ENCODE results near the gene CCDC116.
"Not testable (repeated sequence)": the region's sequence is repeated elsewhere in the genome, so short reads cannot be mapped to it uniquely, and the experiment has no call there.

Gene CCDC116

GRCh38 chr22:21677606-21678443, 45.3 kb downstream of the CCDC116 start:
- no CpG with 5 or more reads among the region's 15 CpGs for WGBS, 2 donors (ENCODE audit: extremely low coverage in 2 of 2, insufficient read length in 2 of 2, insufficient replicate concordance in 1 of 2)
- H4K91ac ChIP-seq (ENCODE audit: low read depth, low read length, poor library complexity): no peak overlapping the region
- no peak overlapping the region for H3K4ac ChIP-seq (ENCODE audit: low read length)
- peaks cover 19 to 54% of the 10 kb centered on the region in 2 donors for H3K36me3 ChIP-seq (replicated peaks in 1 of 2; ENCODE audit: control insufficient read depth in 2 of 2, insufficient read depth in 2 of 2, low read length in 2 of 2)
- H3K27ac ChIP-seq (replicated peaks; ENCODE audit: low read length): no peak overlapping the region
- no peak overlapping the region for H3K14ac ChIP-seq (ENCODE audit: low read length)
- H2BK12ac ChIP-seq (ENCODE audit: low read length): peak overlapping the region; percentile 73
- H3K4me3 ChIP-seq (ENCODE audit: low read length in 2 of 2): peak overlapping the region in 1 of 2 donors; percentile 5
- H3K18ac ChIP-seq (ENCODE audit: low read length): no peak overlapping the region
- H2BK120ac ChIP-seq (ENCODE audit: low read depth, low read length): no peak overlapping the region
- H3K27me3 ChIP-seq (ENCODE audit: control insufficient read depth in 3 of 3, insufficient read depth in 3 of 3, low read depth in 1 of 3, low read length in 3 of 3): no peaks in the 10 kb centered on the region
- no peak overlapping the region for H3K4me2 ChIP-seq (ENCODE audit: insufficient read depth, low read length, poor library complexity, severe bottlenecking)
- no peak for DNase-seq (ENCODE audit: low spot score)
- H2BK5ac ChIP-seq (ENCODE audit: low read length): no peak overlapping the region
- H4K8ac ChIP-seq (ENCODE audit: low read depth, low read length): no peak overlapping the region
- peak overlapping the region; percentile 98 for H3K23ac ChIP-seq (ENCODE audit: low read depth, low read length, poor library complexity)
- no peak overlapping the region for H2AK5ac ChIP-seq (ENCODE audit: low read depth, low read length)
- H3K9ac ChIP-seq (ENCODE audit: low read depth, low read length, poor library complexity): peak overlapping the region; percentile 30
- no peaks in the 10 kb centered on the region for H3K79me1 ChIP-seq (ENCODE audit: low read depth, low read length)
- H2AFZ ChIP-seq (ENCODE audit: low read length): no peak overlapping the region
- peaks cover 0 to 6% of the 10 kb centered on the region in 2 donors for H3K9me3 ChIP-seq (replicated peaks in 1 of 2; ENCODE audit: control insufficient read depth in 2 of 2, insufficient read depth in 1 of 2, low read depth in 1 of 2, low read length in 2 of 2)
- H2BK15ac ChIP-seq (ENCODE audit: low read length): no peak overlapping the region
- H3K4me1 ChIP-seq (ENCODE audit: control insufficient read depth in 2 of 2, insufficient read depth in 1 of 2, low read depth in 1 of 2, low read length in 2 of 2): peaks cover 2% of the 10 kb centered on the region in 2 donors

GRCh38 chr22:21678842-21679241, 46.3 kb downstream of the CCDC116 start:
- H3K4me1 ChIP-seq (ENCODE audit: control insufficient read depth in 2 of 2, insufficient read depth in 1 of 2, low read depth in 1 of 2, low read length in 2 of 2); DNase-seq (ENCODE audit: low spot score); H3K9me3 ChIP-seq (replicated peaks in 1 of 2; ENCODE audit: control insufficient read depth in 2 of 2, insufficient read depth in 1 of 2, low read depth in 1 of 2, low read length in 2 of 2); H2BK120ac ChIP-seq (ENCODE audit: low read depth, low read length); H3K4me2 ChIP-seq (ENCODE audit: insufficient read depth, low read length, poor library complexity, severe bottlenecking); H3K79me1 ChIP-seq (ENCODE audit: low read depth, low read length); H3K14ac ChIP-seq (ENCODE audit: low read length); H3K9ac ChIP-seq (ENCODE audit: low read depth, low read length, poor library complexity); H4K91ac ChIP-seq (ENCODE audit: low read depth, low read length, poor library complexity); H3K18ac ChIP-seq (ENCODE audit: low read length); H3K4me3 ChIP-seq (ENCODE audit: low read length in 2 of 2); H2BK12ac ChIP-seq (ENCODE audit: low read length); H3K27me3 ChIP-seq (ENCODE audit: control insufficient read depth in 3 of 3, insufficient read depth in 3 of 3, low read depth in 1 of 3, low read length in 3 of 3); H3K27ac ChIP-seq (replicated peaks; ENCODE audit: low read length); H3K4ac ChIP-seq (ENCODE audit: low read length); H2BK5ac ChIP-seq (ENCODE audit: low read length); H2AFZ ChIP-seq (ENCODE audit: low read length); H2AK5ac ChIP-seq (ENCODE audit: low read depth, low read length); H3K23ac ChIP-seq (ENCODE audit: low read depth, low read length, poor library complexity); H4K8ac ChIP-seq (ENCODE audit: low read depth, low read length); H2BK15ac ChIP-seq (ENCODE audit: low read length): not testable (repeated sequence)
- H3K36me3 ChIP-seq (replicated peaks in 1 of 2; ENCODE audit: control insufficient read depth in 2 of 2, insufficient read depth in 2 of 2, low read length in 2 of 2): peaks cover 19 to 52% of the 10 kb centered on the region in 2 donors
- no CpG with 5 or more reads among the region's 12 CpGs for WGBS, 2 donors (ENCODE audit: extremely low coverage in 2 of 2, insufficient read length in 2 of 2, insufficient replicate concordance in 1 of 2)

DNA sequence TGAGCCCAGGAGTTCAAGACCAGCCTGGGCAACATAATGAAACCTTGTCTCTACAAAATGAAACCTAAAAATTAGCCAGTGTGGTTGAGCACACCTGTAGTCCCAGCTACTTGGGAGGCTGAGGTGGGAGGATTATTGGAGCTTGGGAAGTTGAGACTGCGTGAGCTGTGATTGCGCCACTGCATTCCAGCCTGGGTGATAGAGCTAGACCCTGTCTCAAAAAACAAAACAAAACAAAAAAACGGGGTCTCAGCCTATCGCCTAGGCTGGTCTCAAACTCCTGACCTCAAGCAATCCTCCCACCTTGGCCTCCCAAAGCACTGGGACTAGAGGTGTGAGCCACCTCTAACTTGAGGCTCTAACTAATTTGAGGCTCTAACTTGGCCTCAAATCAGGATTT, 46.8 kb downstream of the CCDC116 start:
- DNase-seq (ENCODE audit: low spot score): no peak
- Histone ChIP-seq H3K14ac (ENCODE audit: low read length) (no peak overlapping the region), H3K18ac (ENCODE audit: low read length) (no peak overlapping the region), H3K27me3 (ENCODE audit: control insufficient read depth in 3 of 3, insufficient read depth in 3 of 3, low read depth in 1 of 3, low read length in 3 of 3) (no peaks in the 10 kb centered on the region), H2BK12ac (ENCODE audit: low read length) (no peak overlapping the region), H2AK5ac (ENCODE audit: low read depth, low read length) (no peak overlapping the region), H4K8ac (ENCODE audit: low read depth, low read length) (no peak overlapping the region), H3K4me2 (ENCODE audit: insufficient read depth, low read length, poor library complexity, severe bottlenecking) (no peak overlapping the region), H3K4me1 (ENCODE audit: control insufficient read depth in 2 of 2, insufficient read depth in 1 of 2, low read depth in 1 of 2, low read length in 2 of 2) (peaks cover 2% of the 10 kb centered on the region in 2 donors), H3K23ac (ENCODE audit: low read depth, low read length, poor library complexity) (no peak overlapping the region), H3K27ac (replicated peaks; ENCODE audit: low read length) (no peak overlapping the region), H2BK15ac (ENCODE audit: low read length) (no peak overlapping the region), H3K9ac (ENCODE audit: low read depth, low read length, poor library complexity) (no peak overlapping the region), H2AFZ (ENCODE audit: low read length) (no peak overlapping the region), H3K4ac (ENCODE audit: low read length) (no peak overlapping the region), H4K91ac (ENCODE audit: low read depth, low read length, poor library complexity) (no peak overlapping the region), H3K36me3 (replicated peaks in 1 of 2; ENCODE audit: control insufficient read depth in 2 of 2, insufficient read depth in 2 of 2, low read length in 2 of 2) (peaks cover 19 to 47% of the 10 kb centered on the region in 2 donors), H3K9me3 (replicated peaks in 1 of 2; ENCODE audit: control insufficient read depth in 2 of 2, insufficient read depth in 1 of 2, low read depth in 1 of 2, low read length in 2 of 2) (peaks cover 0 to 6% of the 10 kb centered on the region in 2 donors), H2BK5ac (ENCODE audit: low read length) (no peak overlapping the region), H2BK120ac (ENCODE audit: low read depth, low read length) (no peak overlapping the region), H3K4me3 (ENCODE audit: low read length in 2 of 2) (no peak overlapping the region), H3K79me1 (ENCODE audit: low read depth, low read length) (no peaks in the 10 kb centered on the region)
- no CpG with 5 or more reads among the region's 4 CpGs for WGBS, 2 donors (ENCODE audit: extremely low coverage in 2 of 2, insufficient read length in 2 of 2, insufficient replicate concordance in 1 of 2)

- H3K27me3 ChIP-seq (ENCODE audit: control insufficient read depth in 3 of 3, insufficient read depth in 3 of 3, low read depth in 1 of 3, low read length in 3 of 3): no peaks in the 10 kb centered on the region
- no peak overlapping the region for H3K27ac ChIP-seq (replicated peaks; ENCODE audit: low read length)
- no peak overlapping the region for H2BK12ac ChIP-seq (ENCODE audit: low read length)
- no CpG with 5 or more reads among the region's 21 CpGs for WGBS, 2 donors (ENCODE audit: extremely low coverage in 2 of 2, insufficient read length in 2 of 2, insufficient replicate concordance in 1 of 2)
- no peak overlapping the region for H3K4me2 ChIP-seq (ENCODE audit: insufficient read depth, low read length, poor library complexity, severe bottlenecking)
- H2BK5ac ChIP-seq (ENCODE audit: low read length): no peak overlapping the region
- H2AFZ ChIP-seq (ENCODE audit: low read length): no peak overlapping the region
- H2AK5ac ChIP-seq (ENCODE audit: low read depth, low read length): no peak overlapping the region
- no peak overlapping the region for H2BK120ac ChIP-seq (ENCODE audit: low read depth, low read length)
- peaks cover 0 to 4% of the 10 kb centered on the region in 2 donors for H3K9me3 ChIP-seq (replicated peaks in 1 of 2; ENCODE audit: control insufficient read depth in 2 of 2, insufficient read depth in 1 of 2, low read depth in 1 of 2, low read length in 2 of 2)
- no peak overlapping the region for H3K4ac ChIP-seq (ENCODE audit: low read length)
- H2BK15ac ChIP-seq (ENCODE audit: low read length): no peak overlapping the region
- H3K79me1 ChIP-seq (ENCODE audit: low read depth, low read length): no peaks in the 10 kb centered on the region
- H3K23ac ChIP-seq (ENCODE audit: low read depth, low read length, poor library complexity): peak overlapping the region; percentile 43
- H3K36me3 ChIP-seq (replicated peaks in 1 of 2; ENCODE audit: control insufficient read depth in 2 of 2, insufficient read depth in 2 of 2, low read length in 2 of 2): peaks cover 13 to 49% of the 10 kb centered on the region in 2 donors
- H4K8ac ChIP-seq (ENCODE audit: low read depth, low read length): no peak overlapping the region
- peak overlapping the region; percentile 77 for H3K9ac ChIP-seq (ENCODE audit: low read depth, low read length, poor library complexity)
- no peak overlapping the region for H4K91ac ChIP-seq (ENCODE audit: low read depth, low read length, poor library complexity)
- DNase-seq (ENCODE audit: low spot score): no peak
- H3K4me3 ChIP-seq (ENCODE audit: low read length in 2 of 2): no peak overlapping the region
- peak overlapping the region; percentile 76 for H3K18ac ChIP-seq (ENCODE audit: low read length)
- H3K14ac ChIP-seq (ENCODE audit: low read length): peak overlapping the region; percentile 38
- H3K4me1 ChIP-seq (ENCODE audit: control insufficient read depth in 2 of 2, insufficient read depth in 1 of 2, low read depth in 1 of 2, low read length in 2 of 2): peaks cover 2% of the 10 kb centered on the region in 2 donors
Measured at GRCh38 chr22:21680830-21681565, 48.4 kb downstream of the CCDC116 start.
